A549 (cell line): ENCODE data around the gene SLAIN2. TPM values are rescaled to one million over a fixed set of nuclear protein-coding genes. Genes with fewer than 3 reads are reported as not detected.

Source experiments
- ATAC-seq, 2 experiments: fragments of 200-7000 bp in 1 of 2; fragments of >200 bp in 1 of 2; cut with Nextera tagmentation in 1 of 2; cut with Tn5 transposase in 1 of 2; 3 replicates each; pipeline versions ENCODE4 v1.8.0 to v1.9.1; 2018 to 2020; ENCODE audit warnings: mild to moderate bottlenecking in 1 of 2, moderate library complexity in 1 of 2
- CTCF ChIA-PET: fragments of 300-600 bp; sonication (Branson Sonifier 250); formaldehyde crosslinking; extraction: SDS; loops from one replicate; lab custom pipeline; 2021; ENCODE audit warnings: antibody characterized with exemption, inconsistent platforms; lab: Yijun Ruan, JAX
- POLR2A ChIA-PET: fragments of 350-600 bp; formaldehyde crosslinking; extraction: SDS; loops from one replicate; lab custom pipeline; 2021; ENCODE audit warnings: antibody characterized with exemption, inconsistent platforms; lab: Yijun Ruan, JAX
- DNase-seq, 2 experiments: peaks; one replicate each; pipeline versions ENCODE4 v3.0.0 to v3.0.0-alpha.2; 2011 to 2016; ENCODE audit warnings: low read depth in 1 of 2, low spot score in 1 of 2
- FAIRE-seq: peaks from 2 replicates; lab custom pipeline; 2011; peaks lifted over from hg19 to GRCh38; lab: Jason Lieb, UNC
- H3K27ac ChIP-seq, 2 experiments: fragments of >200 bp; sonication (Bioruptor Twin); formaldehyde crosslinking; 3 replicates each; pipeline ENCODE4 v1.5.1; 2016 to 2017
- H3K4me1 ChIP-seq: fragments of >200 bp; sonication (Bioruptor Twin); formaldehyde crosslinking; 3 replicates; pipeline ENCODE4 v1.6.1; 2016
- H3K4me2 ChIP-seq: fragments of >200 bp; sonication (Bioruptor Twin); formaldehyde crosslinking; 3 replicates; pipeline ENCODE4 v1.6.1; 2016
- H3K4me3 ChIP-seq: fragments of >200 bp; sonication (Bioruptor Twin); formaldehyde crosslinking; 3 replicates; pipeline ENCODE4 v1.5.1; 2016
- H3K9me3 ChIP-seq: fragments of >200 bp; sonication (Bioruptor Twin); formaldehyde crosslinking; 3 replicates; pipeline ENCODE4 v1.6.1; 2016
- BHLHE40 ChIP-seq: IDR thresholded peaks from 2 replicates; pipeline ENCODE4 v1.6.1; 2012; ENCODE audit warnings: low read depth, low read length, inconsistent platforms
- CBX8 ChIP-seq: fragments of 200-600 bp; sonication (generic); IDR thresholded peaks from 2 replicates; pipeline ENCODE4 v1.6.1; 2016
- CEBPB ChIP-seq, 2 experiments: fragments of >200 bp in 1 of 2; sonication (Bioruptor Twin) in 1 of 2; formaldehyde crosslinking in 1 of 2; IDR thresholded peaks; 2 replicates each; pipeline ENCODE4 v1.6.1; 2012 to 2016
- CHD2 ChIP-seq: fragments of 150-350 bp; IDR thresholded peaks from 2 replicates; pipeline ENCODE4 v1.6.1; 2014; ENCODE audit warnings: low read length; ENCODE audit not compliant: partially characterized antibody
- ESRRA ChIP-seq: fragments of 150-350 bp; IDR thresholded peaks from 2 replicates; pipeline ENCODE4 v1.6.1; 2014; ENCODE audit warnings: mild to moderate bottlenecking, low read length, borderline replicate concordance
- FOSL2 ChIP-seq, 2 experiments: fragments of 450-650 bp in 1 of 2; fragments of >200 bp in 1 of 2; sonication (Bioruptor Twin) in 1 of 2; formaldehyde crosslinking; IDR thresholded peaks; 2 replicates each; pipeline versions ENCODE4 v1.5.0 to v1.6.1; 2016 to 2020; ENCODE audit warnings: mild to moderate bottlenecking in 1 of 2, moderate library complexity in 1 of 2
- FOXS1 ChIP-seq: fragments of 250-450 bp; sonication (Bioruptor Pico); IDR thresholded peaks from 2 replicates; pipeline ENCODE4 v1.5.0; 2020; ENCODE audit warnings: mild to moderate bottlenecking, moderate library complexity
- GATA3 ChIP-seq: IDR thresholded peaks from 2 replicates; pipeline ENCODE4 v1.6.1; 2012; ENCODE audit warnings: borderline replicate concordance
- HDAC2 ChIP-seq: fragments of 200-600 bp; sonication (generic); IDR thresholded peaks from 2 replicates; pipeline ENCODE4 v1.6.1; 2016
- HOXA7 ChIP-seq: fragments of 250-450 bp; sonication (Bioruptor Pico); IDR thresholded peaks from 2 replicates; pipeline ENCODE4 v1.5.0; 2020; ENCODE audit warnings: mild to moderate bottlenecking, moderate library complexity
- HOXB13 ChIP-seq: fragments of 250-450 bp; sonication (Bioruptor Pico); IDR thresholded peaks from 2 replicates; pipeline ENCODE4 v1.5.0; 2020; ENCODE audit warnings: low read depth, mild to moderate bottlenecking, moderate library complexity
- HOXB5 ChIP-seq: fragments of 250-450 bp; sonication (Bioruptor Pico); IDR thresholded peaks from 2 replicates; pipeline ENCODE4 v1.5.0; 2020; ENCODE audit warnings: mild to moderate bottlenecking, moderate library complexity
- JUN ChIP-seq, 2 experiments: fragments of >200 bp; sonication (Bioruptor Twin); formaldehyde crosslinking; IDR thresholded peaks; 2 replicates in 1 of 2; 3 replicates in 1 of 2; pipeline ENCODE4 v1.6.1; 2016 to 2017
- JUNB ChIP-seq: fragments of >200 bp; sonication (Bioruptor Twin); formaldehyde crosslinking; IDR thresholded peaks from 2 replicates; pipeline ENCODE4 v1.6.1; 2016
- NFE2L2 ChIP-seq: fragments of 150-350 bp; conservative IDR thresholded peaks from 2 replicates; pipeline ENCODE4 v1.6.1; 2014; ENCODE audit warnings: low read length
- NPAS2 ChIP-seq: fragments of 250-450 bp; sonication (Bioruptor Pico); IDR thresholded peaks from 2 replicates; pipeline ENCODE4 v1.8.0; 2022; ENCODE audit warnings: mild to moderate bottlenecking, moderate library complexity, borderline replicate concordance
- NR3C1 ChIP-seq: fragments of >200 bp; sonication (Bioruptor Twin); formaldehyde crosslinking; IDR thresholded peaks from 3 replicates; pipeline ENCODE4 v1.6.1; 2017
- POLR2A ChIP-seq: IDR thresholded peaks from 2 replicates; pipeline ENCODE4 v1.6.1; 2012; ENCODE audit warnings: mild to moderate bottlenecking, low read length
- POLR2AphosphoS2 ChIP-seq: conservative IDR thresholded peaks from 2 replicates; pipeline ENCODE4 v1.6.1; 2012; ENCODE audit warnings: low read length, improper control_type of control experiment, inconsistent platforms
- RAD21 ChIP-seq, 2 experiments: fragments of >200 bp in 1 of 2; sonication (Bioruptor Twin) in 1 of 2; formaldehyde crosslinking in 1 of 2; IDR thresholded peaks in 1 of 2; conservative IDR thresholded peaks in 1 of 2; 2 replicates in 1 of 2; 3 replicates in 1 of 2; pipeline ENCODE4 v1.6.1; 2012 to 2018; ENCODE audit warnings: inconsistent platforms in 1 of 2
- RCOR1 ChIP-seq: fragments of 150-350 bp; IDR thresholded peaks from 2 replicates; pipeline ENCODE4 v1.6.1; 2014; ENCODE audit warnings: antibody characterized with exemption, low read length, low read depth
- TFCP2L1 ChIP-seq: fragments of 250-450 bp; sonication (Bioruptor Pico); IDR thresholded peaks from 2 replicates; pipeline ENCODE4 v1.5.0; 2021; ENCODE audit warnings: mild to moderate bottlenecking
- TP53 ChIP-seq: fragments of 250-450 bp; sonication (Bioruptor Pico); IDR thresholded peaks from 2 replicates; pipeline ENCODE4 v1.5.0; 2021; ENCODE audit warnings: mild to moderate bottlenecking, moderate library complexity
- ZFP36 ChIP-seq: fragments of 450-650 bp; IDR thresholded peaks from 2 replicates; pipeline ENCODE4 v1.6.1; 2014; ENCODE audit warnings: borderline replicate concordance; ENCODE audit not compliant: partially characterized antibody
- ZNF302 ChIP-seq: fragments of 250-450 bp; sonication (Bioruptor Pico); IDR thresholded peaks from 2 replicates; pipeline ENCODE4 v1.9.0; 2021; ENCODE audit warnings: inconsistent platforms, mild to moderate bottlenecking, moderate library complexity
- ZSCAN20 ChIP-seq: fragments of 250-450 bp; sonication (Bioruptor Pico); IDR thresholded peaks from 2 replicates; pipeline ENCODE4 v1.8.0; 2022; ENCODE audit warnings: mild to moderate bottlenecking, moderate library complexity
- WGBS: methylation state at CpG from one replicate; pipeline ENCODE4 v1.1.6; 2017; ENCODE audit errors: missing lambda C conversion rate; 5-methylcytosine and 5-hydroxymethylcytosine counted together
- polyA plus RNA-seq, 4 experiments: library from polyadenylated mRNA; depleted of rRNA in 3 of 4; stranded (reverse); fragments of >200 nt; fragmentation: RNase III in 1 of 4; extraction: RNeasy Plus Mini Kit Qiagen cat#74134 plus additional on column Dnase treatment in 1 of 4; gene quantifications; 2 replicates in 3 of 4; 3 replicates in 1 of 4; pipeline ENCODE4 v1.2.3, GENCODE V29; 2011 to 2017
- TF ChIP-seq, protein P1 (sequence below): fragments of 250-450 bp; sonication (Bioruptor Pico); IDR thresholded peaks from 2 replicates; pipeline ENCODE4 v1.5.0; 2021; ENCODE audit warnings: mild to moderate bottlenecking, moderate library complexity, borderline replicate concordance
- TF ChIP-seq, protein P2 (sequence below): IDR thresholded peaks from 2 replicates; pipeline ENCODE4 v1.6.1; 2012

SLAIN2 gene
- polyA plus RNA-seq, 2 of the 4 experiments (the other 2 are of a cell fraction) = 14.4 to 14.6 TPM

- CTCF ChIA-PET = interaction anchor here (0.6 kb wide), 1 partner anchor 44 kb away, joined by 3 read pairs; no protein-coding TSS in a partner anchor
- 29% methylated on average over 2 of the region's 5 CpGs for WGBS
- FAIRE-seq = no peak
- H3K4me1 ChIP-seq = no peaks in the 10 kb centered on the region
- no peak for TF ChIP-seq HOXB13 (CRISPR knock-in tag)
- TF ChIP-seq CBX8 = no peak
- no peak for TF ChIP-seq ZFP36
- no peak for TF ChIP-seq ESRRA
- no peak for TF ChIP-seq GATA3
- TF ChIP-seq, protein P1, sequence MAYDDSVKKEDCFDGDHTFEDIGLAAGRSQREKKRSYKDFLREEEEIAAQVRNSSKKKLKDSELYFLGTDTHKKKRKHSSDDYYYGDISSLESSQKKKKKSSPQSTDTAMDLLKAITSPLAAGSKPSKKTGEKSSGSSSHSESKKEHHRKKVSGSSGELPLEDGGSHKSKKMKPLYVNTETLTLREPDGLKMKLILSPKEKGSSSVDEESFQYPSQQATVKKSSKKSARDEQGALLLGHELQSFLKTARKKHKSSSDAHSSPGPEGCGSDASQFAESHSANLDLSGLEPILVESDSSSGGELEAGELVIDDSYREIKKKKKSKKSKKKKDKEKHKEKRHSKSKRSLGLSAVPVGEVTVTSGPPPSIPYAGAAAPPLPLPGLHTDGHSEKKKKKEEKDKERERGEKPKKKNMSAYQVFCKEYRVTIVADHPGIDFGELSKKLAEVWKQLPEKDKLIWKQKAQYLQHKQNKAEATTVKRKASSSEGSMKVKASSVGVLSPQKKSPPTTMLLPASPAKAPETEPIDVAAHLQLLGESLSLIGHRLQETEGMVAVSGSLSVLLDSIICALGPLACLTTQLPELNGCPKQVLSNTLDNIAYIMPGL (CRISPR knock-in tag) = no peak
- no peak for TF ChIP-seq RAD21 (conservative IDR thresholded peaks at IDR 0.05 in 1 of 2, IDR thresholded peaks at IDR 0.05 in 1 of 2)
- TF ChIP-seq BHLHE40 = no peak
- TF ChIP-seq RCOR1 = no peak
- TF ChIP-seq TP53 (CRISPR knock-in tag) = no peak
- no peak for TF ChIP-seq JUN (IDR thresholded peaks at IDR 0.05)
- TF ChIP-seq NR3C1 = no peak
- no peak for TF ChIP-seq HDAC2
- TF ChIP-seq, protein P2, sequence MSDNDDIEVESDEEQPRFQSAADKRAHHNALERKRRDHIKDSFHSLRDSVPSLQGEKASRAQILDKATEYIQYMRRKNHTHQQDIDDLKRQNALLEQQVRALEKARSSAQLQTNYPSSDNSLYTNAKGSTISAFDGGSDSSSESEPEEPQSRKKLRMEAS = no peak
- no peak for TF ChIP-seq CHD2
- TF ChIP-seq HOXA7 (CRISPR knock-in tag) = no peak
- TF ChIP-seq, all 56 proteins: peak for 0
- no peak for DNase-seq
- Histone ChIP-seq H3K27ac (no peak overlapping the region), H3K4me3 (no peak overlapping the region), H3K4me2 (no peak overlapping the region), H3K9me3 (no peaks in the 10 kb centered on the region)
- POLR2A ChIA-PET = no interaction called here
- ATAC-seq = no peak
These were observed 126.6 kb downstream of the SLAIN2 start for GRCh38 chr4:48467891-48468290.

- H3K27ac ChIP-seq = no peak overlapping the region
- TF ChIP-seq RCOR1 = no peak
- TF ChIP-seq NR3C1 = no peak
- TF ChIP-seq TFCP2L1 (CRISPR knock-in tag) = no peak
- no peak for TF ChIP-seq HOXB5
- no peak for TF ChIP-seq FOSL2 (IDR thresholded peaks at IDR 0.05)
- TF ChIP-seq FOSL2 (CRISPR knock-in tag; IDR thresholded peaks at IDR 0.05) = no peak
- no peak for TF ChIP-seq RAD21 (conservative IDR thresholded peaks at IDR 0.05 in 1 of 2, IDR thresholded peaks at IDR 0.05 in 1 of 2)
- TF ChIP-seq, protein P2 = no peak
- TF ChIP-seq CEBPB (IDR thresholded peaks at IDR 0.05) = no peak
- TF ChIP-seq POLR2AphosphoS2 = no peak
- TF ChIP-seq ZNF302 (CRISPR knock-in tag) = no peak
- no peak for TF ChIP-seq JUNB
- TF ChIP-seq ZSCAN20 (CRISPR knock-in tag) = no peak
- TF ChIP-seq FOXS1 (CRISPR knock-in tag) = no peak
- no peak for TF ChIP-seq NPAS2 (CRISPR knock-in tag)
- no peak for TF ChIP-seq POLR2A
- TF ChIP-seq NFE2L2 = no peak
- TF ChIP-seq, all 56 proteins: peak for 0
- H3K4me2 ChIP-seq = no peak overlapping the region
- DNase-seq = no peak
- FAIRE-seq = no peak
- no peak overlapping the region for H3K4me3 ChIP-seq
- CTCF ChIA-PET = no interaction called here
- no peaks in the 10 kb centered on the region for H3K9me3 ChIP-seq
- no peak for ATAC-seq
- no peaks in the 10 kb centered on the region for H3K4me1 ChIP-seq
- 89% methylated on average over 1 of the region's 1 CpG for WGBS
- POLR2A ChIA-PET = no interaction called here
These were observed 128.8 kb downstream of the SLAIN2 start for GRCh38 chr4:48470137-48470536.
